Astrocyte (in vitro differentiated cells and primary cell): ENCODE measurements around the gene FES.

ENCODE experiments used
- CTCF ChIP-seq: IDR thresholded peaks from 2 replicates; pipeline ENCODE4 v1.5.1; 2011; ENCODE audit warnings: low read depth, mild to moderate bottlenecking, inconsistent platforms, low read length, moderate library complexity; ENCODE audit not compliant: insufficient read depth
- EZH2 ChIP-seq: IDR thresholded peaks from 2 replicates; pipeline ENCODE4 v1.6.1; 2012; ENCODE audit warnings: mild to moderate bottlenecking, low read length, inconsistent platforms; ENCODE audit not compliant: insufficient read depth

- TF ChIP-seq CTCF: no peak
- no peak for TF ChIP-seq EZH2
These were observed 58.2 kb downstream of the FES start for GRCh38 chr15:90942354-90943120.
